Measurements from ENCODE around the gene ZNF800. TPM values are rescaled to one million over a fixed set of nuclear protein-coding genes. Genes with fewer than 3 reads are reported as not detected.

ZNF800 gene
- total and polyA plus RNA-seq, 2 donors: 16.3 to 21.8 TPM

Other genes starting within 250 kb of the ZNF800 start
- 0.38 TPM for gene GRM8, start 139.8 kb downstream of the ZNF800 start, total RNA-seq
- gene GRM8, start 139.8 kb downstream of the ZNF800 start, polyA plus RNA-seq: 0.27 TPM
- 11.4 TPM for gene GCC1, start 192.9 kb upstream of the ZNF800 start, total RNA-seq
- gene GCC1, start 192.9 kb upstream of the ZNF800 start, polyA plus RNA-seq: 7.3 TPM
- 133 TPM for gene ARF5, start 195.7 kb upstream of the ZNF800 start, total RNA-seq
- gene ARF5, start 195.7 kb upstream of the ZNF800 start, polyA plus RNA-seq: 205 TPM
- 0.19 TPM for gene FSCN3, start 201.0 kb upstream of the ZNF800 start, total RNA-seq
- 0.96 TPM for gene FSCN3, start 201.0 kb upstream of the ZNF800 start, polyA plus RNA-seq
- not detected for gene PAX4, start 225.4 kb upstream of the ZNF800 start, total RNA-seq
- 0.11 TPM for gene PAX4, start 225.4 kb upstream of the ZNF800 start, polyA plus RNA-seq

All from thymus (tissue), 2 donors.